GM12878 (cell line): ENCODE measurements around the gene STPG4. TPM values are rescaled to one million over a fixed set of nuclear protein-coding genes. Genes with fewer than 3 reads are reported as not detected.

Experiments used
- ATAC-seq: fragments of 200-7000 bp; cut with Tn5 transposase; 3 replicates; pipeline ENCODE4 v1.9.1; 2020; ENCODE audit warnings: mild to moderate bottlenecking, moderate library complexity
- BruUV-seq: library from RNA; stranded (reverse); fragments of 400-500 nt; replicated peaks from 2 replicates; lab custom pipeline; 2021; lab: Mats Ljungman, UMichigan
- CTCF ChIA-PET: fragments of 300-600 bp; sonication (Branson Sonifier 250); formaldehyde crosslinking; extraction: SDS; loops from one replicate; lab custom pipeline; 2021; ENCODE audit warnings: inconsistent platforms; lab: Yijun Ruan, JAX
- POLR2A ChIA-PET: fragments of 350-600 bp; formaldehyde crosslinking; extraction: SDS; loops from one replicate; lab custom pipeline; 2021; ENCODE audit warnings: inconsistent platforms; lab: Charles Lee
- RAD21 ChIA-PET: fragments of 300-600 bp; sonication (Branson Sonifier 250); formaldehyde crosslinking; loops from one replicate; lab custom pipeline; 2023; ENCODE audit warnings: antibody characterized with exemption; ENCODE audit not compliant: unreplicated experiment; lab: Charles Lee
- SMC1A ChIA-PET: fragments of 300-600 bp; sonication (Branson Sonifier 250); formaldehyde crosslinking; loops from one replicate; lab custom pipeline; 2023; ENCODE audit not compliant: unreplicated experiment, uncharacterized antibody; lab: Charles Lee
- DNase-seq: peaks from one replicate; pipeline ENCODE4 v3.0.0-alpha.2; 2011; ENCODE audit warnings: low read depth, low spot score
- FAIRE-seq: peaks from 3 replicates; lab custom pipeline; 2011; peaks lifted over from hg19 to GRCh38; lab: Jason Lieb, UNC
- H2AFZ ChIP-seq: 2 replicates; pipeline ENCODE4 v1.6.0; 2011; ENCODE audit warnings: low read depth, low read length, control low read depth; ENCODE audit not compliant: control insufficient read depth
- H3K27ac ChIP-seq: 2 replicates; pipeline ENCODE4 v1.5.1; 2011; ENCODE audit warnings: control low read depth; ENCODE audit not compliant: control insufficient read depth, insufficient read depth
- H3K27me3 ChIP-seq, 2 experiments: replicated peaks in 1 of 2; 2 replicates each; pipeline versions ENCODE4 v1.6.0 to v1.6.1; 2011; ENCODE audit warnings: low read length in 1 of 2; ENCODE audit not compliant: control insufficient read depth in 2 of 2, insufficient read depth in 2 of 2
- H3K36me3 ChIP-seq, 2 experiments: 2 replicates each; pipeline ENCODE4 v1.5.1; 2011; ENCODE audit warnings: low read length in 1 of 2; ENCODE audit not compliant: control insufficient read depth in 2 of 2, insufficient read depth in 2 of 2
- H3K4me1 ChIP-seq: 2 replicates; pipeline ENCODE4 v1.6.1; 2011; ENCODE audit warnings: mild to moderate bottlenecking, low read length, moderate library complexity, mixed read lengths; ENCODE audit not compliant: control insufficient read depth, insufficient read depth
- H3K4me2 ChIP-seq: 2 replicates; pipeline ENCODE4 v1.6.0; 2011; ENCODE audit warnings: control low read depth; ENCODE audit not compliant: control insufficient read depth, insufficient read depth
- H3K4me3 ChIP-seq: fragments of 200-600 bp; sonication (generic); 2 replicates; pipeline ENCODE4 v1.5.1; 2016
- H3K79me2 ChIP-seq: 2 replicates; pipeline ENCODE4 v1.6.0; 2011; ENCODE audit warnings: low read length; ENCODE audit not compliant: control insufficient read depth, insufficient read depth
- H3K9ac ChIP-seq: 2 replicates; pipeline ENCODE4 v1.8.0; 2011; ENCODE audit warnings: low read length, control low read depth, mixed read lengths; ENCODE audit not compliant: control insufficient read depth, insufficient read depth
- H3K9me3 ChIP-seq: replicated peaks from 3 replicates; pipeline ENCODE4 v1.5.1; 2011; ENCODE audit warnings: mild to moderate bottlenecking, low read length; ENCODE audit not compliant: control insufficient read depth, insufficient read depth
- H4K20me1 ChIP-seq: 2 replicates; pipeline ENCODE4 v1.6.0; 2011; ENCODE audit not compliant: control insufficient read depth, insufficient read depth
- BHLHE40 ChIP-seq, 2 experiments: fragments of 450-650 bp in 1 of 2; IDR thresholded peaks; 2 replicates each; pipeline ENCODE4 v1.6.1; 2011 to 2017; ENCODE audit warnings: low read depth in 2 of 2, borderline replicate concordance in 1 of 2, improper control_type of control experiment in 1 of 2, low read length in 1 of 2, mild to moderate bottlenecking in 1 of 2
- CHD4 ChIP-seq: fragments of 200-600 bp; sonication (generic); IDR thresholded peaks from 2 replicates; pipeline ENCODE4 v1.6.1; 2016; ENCODE audit warnings: mild to moderate bottlenecking
- IRF4 ChIP-seq: IDR thresholded peaks from 2 replicates; pipeline ENCODE4 v1.6.1; 2011; ENCODE audit warnings: low read depth, low read length
- JUNB ChIP-seq: IDR thresholded peaks from 2 replicates; pipeline ENCODE4 v1.6.1; 2016; ENCODE audit warnings: antibody characterized with exemption, mild to moderate bottlenecking
- JUND ChIP-seq: IDR thresholded peaks from 2 replicates; pipeline ENCODE4 v1.6.1; 2012; ENCODE audit warnings: low read depth, mild to moderate bottlenecking, low read length, improper control_type of control experiment, moderate library complexity
- KAT2A ChIP-seq: conservative IDR thresholded peaks from 2 replicates; pipeline ENCODE4 v1.6.1; 2011; ENCODE audit warnings: low read depth, low read length; ENCODE audit not compliant: control insufficient read depth
- NFYB ChIP-seq: IDR thresholded peaks from 2 replicates; pipeline ENCODE4 v1.6.1; 2011; ENCODE audit warnings: low read depth, mild to moderate bottlenecking, low read length, improper control_type of control experiment, moderate library complexity; ENCODE audit not compliant: insufficient read depth
- RBBP5 ChIP-seq: fragments of 200-600 bp; sonication (generic); conservative IDR thresholded peaks from 2 replicates; pipeline ENCODE4 v1.6.1; 2016
- SRF ChIP-seq, 2 experiments: IDR thresholded peaks; 2 replicates each; pipeline ENCODE4 v1.6.1; 2011; ENCODE audit warnings: low read depth in 2 of 2, low read length in 2 of 2, mild to moderate bottlenecking in 1 of 2, moderate library complexity in 1 of 2
- SUZ12 ChIP-seq: fragments of 200-600 bp; sonication (generic); IDR thresholded peaks from one replicate; pipeline ENCODE4 v1.6.1; 2018; ENCODE audit warnings: antibody characterized with exemption, mild to moderate bottlenecking; ENCODE audit not compliant: unreplicated experiment
- TARDBP ChIP-seq: IDR thresholded peaks from 2 replicates; pipeline ENCODE4 v1.6.1; 2016; ENCODE audit warnings: borderline replicate concordance
- TBL1XR1 ChIP-seq: IDR thresholded peaks from 2 replicates; pipeline ENCODE4 v1.6.1; 2012; ENCODE audit warnings: low read depth, low read length, improper control_type of control experiment
- TCF7 ChIP-seq: IDR thresholded peaks from 2 replicates; pipeline ENCODE4 v1.6.1; 2014; ENCODE audit warnings: antibody characterized with exemption, borderline replicate concordance
- WRNIP1 ChIP-seq: IDR thresholded peaks from 2 replicates; pipeline ENCODE4 v1.6.1; 2011; ENCODE audit warnings: low read depth, low read length, improper control_type of control experiment, borderline replicate concordance
- YBX1 ChIP-seq: fragments of 450-650 bp; IDR thresholded peaks from 2 replicates; pipeline ENCODE4 v1.6.1; 2016; ENCODE audit warnings: antibody characterized with exemption
- ZBTB33 ChIP-seq: fragments of 450-650 bp; IDR thresholded peaks from 2 replicates; pipeline ENCODE4 v1.6.1; 2017; ENCODE audit warnings: mild to moderate bottlenecking
- ZNF622 ChIP-seq: fragments of 450-650 bp; IDR thresholded peaks from 2 replicates; pipeline ENCODE4 v1.6.1; 2017; ENCODE audit warnings: mild to moderate bottlenecking, inconsistent platforms
- WGBS: methylation state at CpG from one replicate; pipeline ENCODE4 v1.1.6; 2016; ENCODE audit warnings: low lambda C conversion rate; ENCODE audit not compliant: insufficient replicate concordance, insufficient coverage; ENCODE audit errors: missing lambda C conversion rate; 5-methylcytosine and 5-hydroxymethylcytosine counted together
- in situ Hi-C: fragments of 300-500 bp; cut with MboI; formaldehyde crosslinking; loops from 9 replicates; pipeline ENCODE4 v1.14.3; 2018; ENCODE audit warnings: mixed read lengths
- intact Hi-C: fragments of 100-400 bp; cut with micrococcal nuclease; formaldehyde crosslinking; loops from one replicate; pipeline ENCODE4 v1.14.2; 2022; ENCODE audit not compliant: unreplicated experiment
- polyA plus RNA-seq, 11 experiments: library from polyadenylated mRNA; depleted of rRNA in 4 of 11; unstranded in 6 of 11; stranded (reverse) in 5 of 11; fragments of >200 nt; fragmentation: Nextera tagmentation in 4 of 11; fragmentation: Illumina TruSeq in 1 of 11; extraction: Ambion mirVana in 4 of 11; extraction: Trizol in 1 of 11; gene quantifications; 1 replicate in 1 of 11; 2 replicates in 10 of 11; pipeline versions ENCODE4 v1.2.1 to v1.2.3, GENCODE V29; 2011 to 2016; ENCODE audit warnings: inconsistent platforms in 2 of 11, missing spikeins in 2 of 11, low read depth in 1 of 11
- total RNA-seq, 4 experiments: library from RNA; depleted of rRNA in 3 of 4; stranded (reverse); fragments of >200 nt in 3 of 4; fragmentation: Illumina TruSeq in 1 of 4; extraction: Trizol in 1 of 4; gene quantifications; 2 replicates each; pipeline versions ENCODE4 v1.2.1 to v1.2.3, GENCODE V29; 2013 to 2021

Gene STPG4
- total and polyA plus RNA-seq, 10 of the 15 experiments (the other 5 are each of a cell fraction or from before 2014, with no cell fraction given) = 0.10 to 0.29 (median 0.19) TPM; not detected in 3

GRCh38 chr2:47180531-47180930 is 25.4 kb upstream of the STPG4 start:
- BruUV-seq = no TSS peak
- TF ChIP-seq WRNIP1 (no peak), ZNF622 (no peak), TARDBP (no peak), KAT2A (no peak), TBL1XR1 (no peak), SUZ12 (no peak), CHD4 (no peak), YBX1 (no peak), JUNB (no peak), NFYB (no peak), SRF (IDR thresholded peaks at IDR 0.05; ENCODE audit: low read depth in 2 of 2, low read length in 2 of 2) (no peak), TCF7 (no peak), RBBP5 (no peak), ZBTB33 (no peak), BHLHE40 (IDR thresholded peaks at IDR 0.05; ENCODE audit: borderline replicate concordance in 1 of 2, low read depth in 2 of 2, low read length in 1 of 2) (no peak), JUND (no peak), IRF4 (no peak)
- TF ChIP-seq, all 136 proteins: peak for 0
- H3K79me2 ChIP-seq = peaks cover 7% of the 10 kb centered on the region
- peaks cover 7% of the 10 kb centered on the region; the same call in 1 of the 2 replicates for H3K4me1 ChIP-seq
- no peak overlapping the region for H3K27ac ChIP-seq
- ATAC-seq (no peak), FAIRE-seq (no peak), DNase-seq (no peak)
- ChIA-PET POLR2A (interaction anchor here (1.2 to 1.5 kb wide), 2 partner anchors 8 to 24 kb away, joined by 3 to 4 read pairs; no protein-coding TSS in a partner anchor), SMC1A (interaction anchor here (0.9 to 3.8 kb wide), 5 partner anchors 9 to 142 kb away, joined by 3 to 24 read pairs (median 4); no protein-coding TSS in a partner anchor), CTCF (interaction anchor here (1.1 to 2.1 kb wide), 3 partner anchors 91 to 156 kb away, joined by 3 to 8 read pairs (median 5); no protein-coding TSS in a partner anchor), RAD21 (no interaction called here)
- WGBS = 8% methylated on average over 1 of the region's 1 CpG
- in situ Hi-C loops = no loop called here
- no peak overlapping the region for H3K4me3 ChIP-seq
- intact Hi-C loops = no loop called here
- H3K9ac ChIP-seq = no peak overlapping the region
- H3K9me3 ChIP-seq = no peaks in the 10 kb centered on the region
- H3K36me3 ChIP-seq = no peaks in the 10 kb centered on the region
- H3K4me2 ChIP-seq = no peak overlapping the region
- no peaks in the 10 kb centered on the region for H3K27me3 ChIP-seq
- H2AFZ ChIP-seq = no peak overlapping the region
- no peaks in the 10 kb centered on the region for H4K20me1 ChIP-seq
